GM23338 (cell line): ENCODE results near the gene RIMS3. TPM values are rescaled to one million over a fixed set of nuclear protein-coding genes. Genes with fewer than 3 reads are reported as not detected.

Experiments
- ATAC-seq: fragments of 200-7000 bp; cut with Tn5 transposase; 3 replicates; pipeline ENCODE4 v1.9.1; 2020
- DNase-seq: peaks from one replicate; pipeline ENCODE4 v3.0.0-alpha.2; 2015; ENCODE audit warnings: low spot score
- H2AFZ ChIP-seq: fragments of 200-600 bp; sonication (generic); 2 replicates; pipeline ENCODE4 v1.8.0; 2016; ENCODE audit warnings: antibody characterized with exemption, mild to moderate bottlenecking, moderate library complexity
- H3F3A ChIP-seq: fragments of 200-600 bp; sonication (generic); replicated peaks from 2 replicates; pipeline ENCODE4 v1.8.0; 2017; ENCODE audit warnings: antibody characterized with exemption, mixed run types, low read depth
- H3K27ac ChIP-seq: fragments of 200-600 bp; sonication (generic); 2 replicates; pipeline ENCODE4 v1.6.1; 2016; ENCODE audit warnings: low read depth
- H3K27me3 ChIP-seq: fragments of 200-600 bp; sonication (generic); 2 replicates; pipeline ENCODE4 v1.8.0; 2016; ENCODE audit warnings: mild to moderate bottlenecking, mixed run types, moderate library complexity; ENCODE audit not compliant: insufficient read depth
- H3K36me3 ChIP-seq: fragments of 200-600 bp; sonication (generic); 2 replicates; pipeline ENCODE4 v1.8.0; 2016; ENCODE audit warnings: mild to moderate bottlenecking; ENCODE audit not compliant: insufficient read depth
- H3K4me1 ChIP-seq: fragments of 200-600 bp; sonication (generic); 2 replicates; pipeline ENCODE4 v1.8.0; 2016; ENCODE audit warnings: mild to moderate bottlenecking, moderate library complexity; ENCODE audit not compliant: insufficient read depth
- H3K4me2 ChIP-seq: fragments of 200-600 bp; sonication (generic); 2 replicates; pipeline ENCODE4 v1.7.1; 2017; ENCODE audit warnings: mixed run types
- H3K4me3 ChIP-seq: fragments of 200-600 bp; sonication (generic); 2 replicates; pipeline ENCODE4 v1.6.1; 2016; ENCODE audit warnings: mixed run types
- H3K79me2 ChIP-seq: fragments of 200-600 bp; sonication (generic); replicated peaks from 2 replicates; pipeline ENCODE4 v1.8.0; 2017; ENCODE audit warnings: mild to moderate bottlenecking; ENCODE audit not compliant: insufficient read depth
- H3K9me2 ChIP-seq: fragments of 200-600 bp; sonication (generic); 2 replicates; pipeline ENCODE4 v1.8.0; 2017; ENCODE audit not compliant: insufficient read depth
- H4K20me1 ChIP-seq: fragments of 200-600 bp; sonication (generic); replicated peaks from 2 replicates; pipeline ENCODE4 v1.8.0; 2017; ENCODE audit warnings: mild to moderate bottlenecking; ENCODE audit not compliant: insufficient read depth
- H3K27ac Mint-ChIP-seq: 2 replicates; pipeline ENCODE4 v1.8.0; 2020; ENCODE audit warnings: inconsistent platforms, mild to moderate bottlenecking, moderate library complexity, mixed read lengths
- H3K27me3 Mint-ChIP-seq: 3 replicates; pipeline ENCODE4 v1.8.0; 2022; ENCODE audit warnings: low read depth, mild to moderate bottlenecking, moderate library complexity, mixed read lengths, inconsistent platforms; ENCODE audit not compliant: insufficient read depth, poor library complexity
- H3K36me3 Mint-ChIP-seq: 3 replicates; pipeline ENCODE4 v1.8.0; 2021; ENCODE audit warnings: low read depth, mild to moderate bottlenecking, inconsistent platforms, moderate library complexity, mixed read lengths
- H3K4me1 Mint-ChIP-seq: 3 replicates; pipeline ENCODE4 v1.8.0; 2020; ENCODE audit warnings: mild to moderate bottlenecking, inconsistent platforms, mixed read lengths
- H3K4me3 Mint-ChIP-seq: 3 replicates; pipeline ENCODE4 v1.8.0; 2021; ENCODE audit warnings: moderate library complexity, mild to moderate bottlenecking, inconsistent platforms, mixed read lengths
- H3K9me3 Mint-ChIP-seq: 3 replicates; pipeline ENCODE4 v1.8.0; 2020; ENCODE audit warnings: moderate library complexity, mild to moderate bottlenecking, inconsistent platforms, mixed read lengths
- EZH2 ChIP-seq: fragments of 200-600 bp; sonication (generic); IDR thresholded peaks from one replicate; pipeline ENCODE4 v1.8.0; 2017; ENCODE audit warnings: antibody characterized with exemption, mild to moderate bottlenecking, low read depth; ENCODE audit not compliant: unreplicated experiment
- EZH2phosphoT487 ChIP-seq: fragments of 200-600 bp; sonication (generic); IDR thresholded peaks from one replicate; pipeline ENCODE4 v1.8.1; 2018; ENCODE audit warnings: antibody characterized with exemption; ENCODE audit not compliant: unreplicated experiment
- JUNB ChIP-seq: IDR thresholded peaks from one replicate; pipeline ENCODE4 v1.6.1; 2016; ENCODE audit warnings: antibody characterized with exemption; ENCODE audit not compliant: unreplicated experiment
- NANOG ChIP-seq: IDR thresholded peaks from 2 replicates; pipeline ENCODE4 v1.6.1; 2016; ENCODE audit warnings: antibody characterized with exemption, borderline replicate concordance
- POLR2AphosphoS5 ChIP-seq: IDR thresholded peaks from 2 replicates; pipeline ENCODE4 v1.6.1; 2016; ENCODE audit warnings: antibody characterized with exemption, low read depth
- STAT1 ChIP-seq: IDR thresholded peaks from one replicate; pipeline ENCODE4 v1.6.1; 2016; ENCODE audit warnings: antibody characterized with exemption; ENCODE audit not compliant: unreplicated experiment
- ZNF114 ChIP-seq: fragments of 250-450 bp; sonication (Bioruptor Pico); IDR thresholded peaks from 2 replicates; pipeline ENCODE4 v1.5.0; 2020; ENCODE audit warnings: mild to moderate bottlenecking, moderate library complexity
- ZNF331 ChIP-seq: fragments of 250-450 bp; sonication (Bioruptor Pico); IDR thresholded peaks from 2 replicates; pipeline ENCODE4 v1.5.0; 2020; ENCODE audit warnings: low read depth, mild to moderate bottlenecking, moderate library complexity
- polyA plus RNA-seq: library from polyadenylated mRNA; unstranded; fragments of >200 nt; fragmentation: Nextera tagmentation; extraction: Ambion mirVana; gene quantifications from 2 replicates; pipeline ENCODE4 v1.2.1, GENCODE V29; 2016
- total RNA-seq: library from RNA; depleted of rRNA; stranded (reverse); fragments of >200 nt; shearing (Covaris generic); gene quantifications from 2 replicates; pipeline ENCODE4 v1.2.3, GENCODE V29; 2014
- TF ChIP-seq, protein P1 (sequence below): IDR thresholded peaks from one replicate; pipeline ENCODE4 v1.6.1; 2018; ENCODE audit warnings: antibody characterized with exemption; ENCODE audit not compliant: unreplicated experiment
- TF ChIP-seq, protein P2 (sequence below): fragments of 250-450 bp; sonication (Bioruptor Pico); IDR thresholded peaks from 2 replicates; pipeline ENCODE4 v1.5.0; 2020; ENCODE audit warnings: mild to moderate bottlenecking, moderate library complexity
- TF ChIP-seq, protein P3 (sequence below), 2 experiments: fragments of 200-600 bp in 1 of 2; sonication (generic) in 1 of 2; conservative IDR thresholded peaks; 2 replicates each; pipeline versions ENCODE4 v1.5.1 to v1.6.1; 2016 to 2017; ENCODE audit warnings: antibody characterized with exemption in 2 of 2, low read depth in 2 of 2, mild to moderate bottlenecking in 2 of 2, moderate library complexity in 1 of 2

The RIMS3 gene
- total and polyA plus RNA-seq, 2 experiments from 2014 or later, result 8.7 to 27.2 TPM

DNA sequence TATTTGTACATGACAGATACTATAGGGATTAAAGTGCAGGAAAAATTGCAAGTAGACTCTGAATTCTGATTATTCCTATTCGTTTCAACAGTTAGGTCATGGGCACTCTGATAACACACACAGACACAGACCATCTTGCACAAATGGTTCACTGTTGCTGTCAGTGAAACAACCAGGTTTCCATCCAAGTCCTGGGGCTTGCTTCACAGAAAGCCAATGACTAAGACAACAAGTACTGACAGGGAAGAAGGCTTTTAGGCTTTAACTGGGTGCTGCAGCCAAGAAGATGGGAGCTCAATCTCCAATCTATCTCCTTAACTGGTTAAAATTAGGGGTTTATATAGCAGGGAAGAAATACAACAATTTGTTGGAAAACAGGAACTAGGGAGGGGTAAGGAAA is 57.6 kb downstream of the RIMS3 start (continued):
- TF ChIP-seq, protein P1, sequence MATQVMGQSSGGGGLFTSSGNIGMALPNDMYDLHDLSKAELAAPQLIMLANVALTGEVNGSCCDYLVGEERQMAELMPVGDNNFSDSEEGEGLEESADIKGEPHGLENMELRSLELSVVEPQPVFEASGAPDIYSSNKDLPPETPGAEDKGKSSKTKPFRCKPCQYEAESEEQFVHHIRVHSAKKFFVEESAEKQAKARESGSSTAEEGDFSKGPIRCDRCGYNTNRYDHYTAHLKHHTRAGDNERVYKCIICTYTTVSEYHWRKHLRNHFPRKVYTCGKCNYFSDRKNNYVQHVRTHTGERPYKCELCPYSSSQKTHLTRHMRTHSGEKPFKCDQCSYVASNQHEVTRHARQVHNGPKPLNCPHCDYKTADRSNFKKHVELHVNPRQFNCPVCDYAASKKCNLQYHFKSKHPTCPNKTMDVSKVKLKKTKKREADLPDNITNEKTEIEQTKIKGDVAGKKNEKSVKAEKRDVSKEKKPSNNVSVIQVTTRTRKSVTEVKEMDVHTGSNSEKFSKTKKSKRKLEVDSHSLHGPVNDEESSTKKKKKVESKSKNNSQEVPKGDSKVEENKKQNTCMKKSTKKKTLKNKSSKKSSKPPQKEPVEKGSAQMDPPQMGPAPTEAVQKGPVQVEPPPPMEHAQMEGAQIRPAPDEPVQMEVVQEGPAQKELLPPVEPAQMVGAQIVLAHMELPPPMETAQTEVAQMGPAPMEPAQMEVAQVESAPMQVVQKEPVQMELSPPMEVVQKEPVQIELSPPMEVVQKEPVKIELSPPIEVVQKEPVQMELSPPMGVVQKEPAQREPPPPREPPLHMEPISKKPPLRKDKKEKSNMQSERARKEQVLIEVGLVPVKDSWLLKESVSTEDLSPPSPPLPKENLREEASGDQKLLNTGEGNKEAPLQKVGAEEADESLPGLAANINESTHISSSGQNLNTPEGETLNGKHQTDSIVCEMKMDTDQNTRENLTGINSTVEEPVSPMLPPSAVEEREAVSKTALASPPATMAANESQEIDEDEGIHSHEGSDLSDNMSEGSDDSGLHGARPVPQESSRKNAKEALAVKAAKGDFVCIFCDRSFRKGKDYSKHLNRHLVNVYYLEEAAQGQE, result no peak
- TF ChIP-seq STAT1 (no peak), POLR2AphosphoS5 (no peak), NANOG (no peak)

DNA sequence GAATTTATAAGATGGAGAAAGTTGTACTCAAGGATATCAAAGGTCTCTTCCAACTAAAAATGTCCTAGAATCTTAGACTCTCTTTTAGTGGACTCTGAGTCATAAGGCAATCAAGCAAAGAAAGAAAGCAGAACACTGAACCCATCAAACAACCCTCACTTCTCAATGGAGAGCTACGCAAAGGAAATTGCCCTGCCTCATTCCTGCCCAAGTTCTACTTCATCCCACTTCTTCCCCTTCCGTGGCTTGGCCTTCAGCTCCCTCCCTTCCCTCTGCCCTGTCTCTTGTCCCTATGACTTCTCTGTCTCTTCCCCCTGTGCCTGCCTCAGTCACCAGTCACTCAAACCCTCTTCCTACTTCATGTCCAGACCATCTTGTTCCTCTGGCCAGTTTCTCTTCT is 58.5 kb downstream of the RIMS3 start:
- no peak for DNase-seq
- no peaks in the 10 kb centered on the region for H3K79me2 ChIP-seq
- no peaks in the 10 kb centered on the region for H3K9me2 ChIP-seq
- H3K9me3 Mint-ChIP-seq, result peaks cover 13% of the 10 kb centered on the region; the same call in 2 of the 3 replicates
- no peak overlapping the region for H3K27ac Mint-ChIP-seq
- no peaks in the 10 kb centered on the region for H3K36me3 ChIP-seq
- no peak overlapping the region for H3K27ac ChIP-seq
- H3K27me3 Mint-ChIP-seq, result peaks cover under 1% of the 10 kb centered on the region
- H3K4me3 ChIP-seq, result no peak overlapping the region
- H3K4me1 Mint-ChIP-seq, result no peaks in the 10 kb centered on the region
- H3K4me1 ChIP-seq, result no peaks in the 10 kb centered on the region
- ATAC-seq, result no peak
- no peak overlapping the region for H3K4me2 ChIP-seq
- H3F3A ChIP-seq, result no peaks in the 10 kb centered on the region
- H2AFZ ChIP-seq, result no peak overlapping the region
- H3K36me3 Mint-ChIP-seq, result no peaks in the 10 kb centered on the region
- no peaks in the 10 kb centered on the region for H3K27me3 ChIP-seq
- H4K20me1 ChIP-seq, result no peaks in the 10 kb centered on the region
- H3K4me3 Mint-ChIP-seq, result no peak overlapping the region
- TF ChIP-seq, protein P2, sequence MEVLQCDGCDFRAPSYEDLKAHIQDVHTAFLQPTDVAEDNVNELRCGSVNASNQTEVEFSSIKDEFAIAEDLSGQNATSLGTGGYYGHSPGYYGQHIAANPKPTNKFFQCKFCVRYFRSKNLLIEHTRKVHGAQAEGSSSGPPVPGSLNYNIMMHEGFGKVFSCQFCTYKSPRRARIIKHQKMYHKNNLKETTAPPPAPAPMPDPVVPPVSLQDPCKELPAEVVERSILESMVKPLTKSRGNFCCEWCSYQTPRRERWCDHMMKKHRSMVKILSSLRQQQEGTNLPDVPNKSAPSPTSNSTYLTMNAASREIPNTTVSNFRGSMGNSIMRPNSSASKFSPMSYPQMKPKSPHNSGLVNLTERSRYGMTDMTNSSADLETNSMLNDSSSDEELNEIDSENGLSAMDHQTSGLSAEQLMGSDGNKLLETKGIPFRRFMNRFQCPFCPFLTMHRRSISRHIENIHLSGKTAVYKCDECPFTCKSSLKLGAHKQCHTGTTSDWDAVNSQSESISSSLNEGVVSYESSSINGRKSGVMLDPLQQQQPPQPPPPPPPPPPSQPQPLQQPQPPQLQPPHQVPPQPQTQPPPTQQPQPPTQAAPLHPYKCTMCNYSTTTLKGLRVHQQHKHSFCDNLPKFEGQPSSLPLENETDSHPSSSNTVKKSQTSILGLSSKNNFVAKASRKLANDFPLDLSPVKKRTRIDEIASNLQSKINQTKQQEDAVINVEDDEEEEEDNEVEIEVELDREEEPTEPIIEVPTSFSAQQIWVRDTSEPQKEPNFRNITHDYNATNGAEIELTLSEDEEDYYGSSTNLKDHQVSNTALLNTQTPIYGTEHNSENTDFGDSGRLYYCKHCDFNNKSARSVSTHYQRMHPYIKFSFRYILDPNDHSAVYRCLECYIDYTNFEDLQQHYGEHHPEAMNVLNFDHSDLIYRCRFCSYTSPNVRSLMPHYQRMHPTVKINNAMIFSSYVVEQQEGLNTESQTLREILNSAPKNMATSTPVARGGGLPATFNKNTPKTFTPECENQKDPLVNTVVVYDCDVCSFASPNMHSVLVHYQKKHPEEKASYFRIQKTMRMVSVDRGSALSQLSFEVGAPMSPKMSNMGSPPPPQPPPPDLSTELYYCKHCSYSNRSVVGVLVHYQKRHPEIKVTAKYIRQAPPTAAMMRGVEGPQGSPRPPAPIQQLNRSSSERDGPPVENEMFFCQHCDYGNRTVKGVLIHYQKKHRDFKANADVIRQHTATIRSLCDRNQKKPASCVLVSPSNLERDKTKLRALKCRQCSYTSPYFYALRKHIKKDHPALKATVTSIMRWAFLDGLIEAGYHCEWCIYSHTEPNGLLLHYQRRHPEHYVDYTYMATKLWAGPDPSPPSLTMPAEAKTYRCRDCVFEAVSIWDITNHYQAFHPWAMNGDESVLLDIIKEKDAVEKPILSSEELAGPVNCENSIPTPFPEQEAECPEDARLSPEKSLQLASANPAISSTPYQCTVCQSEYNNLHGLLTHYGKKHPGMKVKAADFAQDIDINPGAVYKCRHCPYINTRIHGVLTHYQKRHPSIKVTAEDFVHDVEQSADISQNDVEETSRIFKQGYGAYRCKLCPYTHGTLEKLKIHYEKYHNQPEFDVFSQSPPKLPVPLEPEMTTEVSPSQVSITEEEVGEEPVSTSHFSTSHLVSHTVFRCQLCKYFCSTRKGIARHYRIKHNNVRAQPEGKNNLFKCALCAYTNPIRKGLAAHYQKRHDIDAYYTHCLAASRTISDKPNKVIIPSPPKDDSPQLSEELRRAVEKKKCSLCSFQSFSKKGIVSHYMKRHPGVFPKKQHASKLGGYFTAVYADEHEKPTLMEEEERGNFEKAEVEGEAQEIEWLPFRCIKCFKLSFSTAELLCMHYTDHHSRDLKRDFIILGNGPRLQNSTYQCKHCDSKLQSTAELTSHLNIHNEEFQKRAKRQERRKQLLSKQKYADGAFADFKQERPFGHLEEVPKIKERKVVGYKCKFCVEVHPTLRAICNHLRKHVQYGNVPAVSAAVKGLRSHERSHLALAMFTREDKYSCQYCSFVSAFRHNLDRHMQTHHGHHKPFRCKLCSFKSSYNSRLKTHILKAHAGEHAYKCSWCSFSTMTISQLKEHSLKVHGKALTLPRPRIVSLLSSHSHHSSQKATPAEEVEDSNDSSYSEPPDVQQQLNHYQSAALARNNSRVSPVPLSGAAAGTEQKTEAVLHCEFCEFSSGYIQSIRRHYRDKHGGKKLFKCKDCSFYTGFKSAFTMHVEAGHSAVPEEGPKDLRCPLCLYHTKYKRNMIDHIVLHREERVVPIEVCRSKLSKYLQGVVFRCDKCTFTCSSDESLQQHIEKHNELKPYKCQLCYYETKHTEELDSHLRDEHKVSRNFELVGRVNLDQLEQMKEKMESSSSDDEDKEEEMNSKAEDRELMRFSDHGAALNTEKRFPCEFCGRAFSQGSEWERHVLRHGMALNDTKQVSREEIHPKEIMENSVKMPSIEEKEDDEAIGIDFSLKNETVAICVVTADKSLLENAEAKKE, result no peak
- TF ChIP-seq, protein P1, result no peak
- no peak for TF ChIP-seq EZH2phosphoT487
- TF ChIP-seq NANOG, result no peak
- no peak for TF ChIP-seq ZNF331
- TF ChIP-seq, protein P3, sequence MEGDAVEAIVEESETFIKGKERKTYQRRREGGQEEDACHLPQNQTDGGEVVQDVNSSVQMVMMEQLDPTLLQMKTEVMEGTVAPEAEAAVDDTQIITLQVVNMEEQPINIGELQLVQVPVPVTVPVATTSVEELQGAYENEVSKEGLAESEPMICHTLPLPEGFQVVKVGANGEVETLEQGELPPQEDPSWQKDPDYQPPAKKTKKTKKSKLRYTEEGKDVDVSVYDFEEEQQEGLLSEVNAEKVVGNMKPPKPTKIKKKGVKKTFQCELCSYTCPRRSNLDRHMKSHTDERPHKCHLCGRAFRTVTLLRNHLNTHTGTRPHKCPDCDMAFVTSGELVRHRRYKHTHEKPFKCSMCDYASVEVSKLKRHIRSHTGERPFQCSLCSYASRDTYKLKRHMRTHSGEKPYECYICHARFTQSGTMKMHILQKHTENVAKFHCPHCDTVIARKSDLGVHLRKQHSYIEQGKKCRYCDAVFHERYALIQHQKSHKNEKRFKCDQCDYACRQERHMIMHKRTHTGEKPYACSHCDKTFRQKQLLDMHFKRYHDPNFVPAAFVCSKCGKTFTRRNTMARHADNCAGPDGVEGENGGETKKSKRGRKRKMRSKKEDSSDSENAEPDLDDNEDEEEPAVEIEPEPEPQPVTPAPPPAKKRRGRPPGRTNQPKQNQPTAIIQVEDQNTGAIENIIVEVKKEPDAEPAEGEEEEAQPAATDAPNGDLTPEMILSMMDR (conservative IDR thresholded peaks at IDR 0.05; ENCODE audit: low read depth in 2 of 2), result no peak
- TF ChIP-seq ZNF114 (CRISPR knock-in tag), result no peak
- no peak for TF ChIP-seq JUNB
- TF ChIP-seq EZH2, result no peak
